HEK293T (cell line): Measurements from ENCODE around the gene USP36.

Source experiments
- BHLHE40 ChIP-seq: fragments of 450-650 bp; IDR thresholded peaks from 2 replicates; pipeline ENCODE4 v1.6.1; 2016; ENCODE audit warnings: mild to moderate bottlenecking, moderate library complexity, borderline replicate concordance
- FOXK2 ChIP-seq: fragments of 450-650 bp; IDR thresholded peaks from 2 replicates; pipeline ENCODE4 v1.6.1; 2016; ENCODE audit warnings: mild to moderate bottlenecking
- FOXM1 ChIP-seq: fragments of 450-650 bp; IDR thresholded peaks from 2 replicates; pipeline ENCODE4 v1.6.1; 2017; ENCODE audit warnings: mild to moderate bottlenecking, borderline replicate concordance
- SP1 ChIP-seq: fragments of 450-650 bp; IDR thresholded peaks from 2 replicates; pipeline ENCODE4 v1.6.1; 2017
- SUZ12 ChIP-seq: fragments of 450-650 bp; IDR thresholded peaks from 2 replicates; pipeline ENCODE4 v1.6.1; 2016; ENCODE audit warnings: mild to moderate bottlenecking
- TARDBP ChIP-seq: fragments of 450-650 bp; IDR thresholded peaks from 2 replicates; pipeline ENCODE4 v1.6.1; 2016

DNA sequence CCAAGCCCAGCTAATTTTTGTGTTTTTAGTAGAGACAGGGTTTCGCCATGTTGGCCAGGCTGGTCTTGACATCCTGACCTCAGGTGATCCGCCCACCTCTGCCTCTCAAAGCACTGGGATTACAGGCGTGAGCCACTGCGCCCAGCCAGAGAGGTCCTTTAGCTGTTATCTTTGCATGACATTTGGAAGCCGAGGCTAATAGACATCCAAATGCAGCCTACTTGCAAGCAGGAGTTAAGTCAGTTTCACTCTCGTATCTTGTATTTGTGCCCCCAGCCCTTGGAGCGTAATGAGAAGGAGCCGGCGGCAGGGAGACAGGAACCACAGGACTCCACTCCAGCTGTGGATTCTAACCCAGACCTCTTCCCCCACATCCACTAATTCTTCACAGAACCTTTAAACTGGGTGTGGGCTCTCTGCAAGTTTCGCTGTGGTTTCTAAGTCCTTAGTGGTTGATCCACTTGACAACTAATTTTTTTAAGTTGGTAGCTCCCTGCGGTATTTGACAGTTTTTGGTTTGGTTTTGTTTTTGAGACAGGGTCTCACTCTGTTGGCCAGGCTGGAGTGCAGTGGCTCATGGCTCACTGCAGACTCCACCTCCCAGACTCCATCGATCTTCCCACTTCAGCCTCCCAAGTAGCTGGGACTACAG lies 55.5 kb downstream of the USP36 start:
- TF ChIP-seq TARDBP (no peak), BHLHE40 (no peak), SUZ12 (no peak), FOXK2 (no peak), FOXM1 (no peak), SP1 (no peak)
